Neural crest cell (in vitro differentiated cells): ENCODE measurements around the gene RHEBL1. TPM values are rescaled to one million over a fixed set of nuclear protein-coding genes. Genes with fewer than 3 reads are reported as not detected.

Source experiments
- DNase-seq: peaks from one replicate; pipeline ENCODE4 v3.0.0; 2021; ENCODE audit warnings: low read depth, mixed read lengths, low spot score
- H3K27ac Mint-ChIP-seq: one replicate; pipeline ENCODE4 v1.8.0; 2021; ENCODE audit warnings: mild to moderate bottlenecking, mixed read lengths; ENCODE audit not compliant: unreplicated experiment
- H3K27me3 Mint-ChIP-seq: 2 replicates; pipeline ENCODE4 v1.8.0; 2021; ENCODE audit warnings: low read depth, mild to moderate bottlenecking, mixed read lengths
- H3K36me3 Mint-ChIP-seq: 2 replicates; pipeline ENCODE4 v1.8.0; 2021; ENCODE audit warnings: low read depth, mild to moderate bottlenecking, mixed read lengths
- H3K4me1 Mint-ChIP-seq: 2 replicates; pipeline ENCODE4 v1.8.0; 2021; ENCODE audit warnings: mixed read lengths
- H3K4me3 Mint-ChIP-seq: one replicate; pipeline ENCODE4 v1.8.0; 2021; ENCODE audit warnings: mild to moderate bottlenecking, mixed read lengths
- H3K9me3 Mint-ChIP-seq: 2 replicates; pipeline ENCODE4 v1.8.0; 2021; ENCODE audit warnings: mixed read lengths
- CTCF ChIP-seq: fragments of 200-600 bp; sonication (generic); conservative IDR thresholded peaks from 2 replicates; pipeline ENCODE4 v1.5.0; 2021; ENCODE audit warnings: antibody characterized with exemption, mild to moderate bottlenecking
- total RNA-seq: library from RNA; stranded (reverse); gene quantifications from 2 replicates; pipeline ENCODE4 v1.2.1, GENCODE V29; 2021

Gene RHEBL1
- total RNA-seq, 1 donor from 2014 or later = 2.1 TPM

DNA sequence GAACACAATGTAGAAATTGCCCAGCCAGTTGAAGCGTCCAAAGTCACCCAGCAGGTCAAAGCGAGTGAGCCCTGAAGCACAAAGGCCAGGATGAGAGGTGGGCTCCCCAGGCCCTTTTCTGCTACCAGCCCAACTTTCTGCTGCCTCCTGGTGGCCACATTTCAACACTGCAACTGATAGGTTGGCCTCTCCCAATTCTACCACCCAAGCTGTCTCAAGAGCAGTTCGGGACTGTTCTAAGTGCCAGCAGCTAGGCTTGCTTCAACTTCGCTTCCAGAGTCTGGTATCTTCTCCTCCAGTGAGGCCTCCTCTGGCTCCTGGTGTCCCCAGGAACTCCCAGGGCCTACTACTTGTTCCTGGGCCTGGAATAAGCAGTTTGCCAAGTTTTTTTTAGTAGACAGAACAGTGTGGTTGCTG lies 28.3 kb upstream of the RHEBL1 start:
- H3K4me3 Mint-ChIP-seq = peak overlapping the region; percentile 67
- H3K4me1 Mint-ChIP-seq = peaks cover 24% of the 10 kb centered on the region
- H3K27me3 Mint-ChIP-seq = peaks cover 27% of the 10 kb centered on the region
- H3K36me3 Mint-ChIP-seq = peaks cover 5% of the 10 kb centered on the region
- peak; percentile 78 for TF ChIP-seq CTCF
- no peak overlapping the region for H3K27ac Mint-ChIP-seq
- DNase-seq = peak; percentile 78
- H3K9me3 Mint-ChIP-seq = no peaks in the 10 kb centered on the region

GRCh38 chr12:49097381-49097780 lies 27.6 kb upstream of the RHEBL1 start:
- H3K4me3 Mint-ChIP-seq = peak overlapping the region; percentile 67
- peaks cover 31% of the 10 kb centered on the region for H3K4me1 Mint-ChIP-seq
- H3K27ac Mint-ChIP-seq = no peak overlapping the region
- peaks cover 30% of the 10 kb centered on the region for H3K27me3 Mint-ChIP-seq
- H3K9me3 Mint-ChIP-seq = no peaks in the 10 kb centered on the region
- H3K36me3 Mint-ChIP-seq = peaks cover 5% of the 10 kb centered on the region
- DNase-seq = no peak
- TF ChIP-seq CTCF = no peak

DNA sequence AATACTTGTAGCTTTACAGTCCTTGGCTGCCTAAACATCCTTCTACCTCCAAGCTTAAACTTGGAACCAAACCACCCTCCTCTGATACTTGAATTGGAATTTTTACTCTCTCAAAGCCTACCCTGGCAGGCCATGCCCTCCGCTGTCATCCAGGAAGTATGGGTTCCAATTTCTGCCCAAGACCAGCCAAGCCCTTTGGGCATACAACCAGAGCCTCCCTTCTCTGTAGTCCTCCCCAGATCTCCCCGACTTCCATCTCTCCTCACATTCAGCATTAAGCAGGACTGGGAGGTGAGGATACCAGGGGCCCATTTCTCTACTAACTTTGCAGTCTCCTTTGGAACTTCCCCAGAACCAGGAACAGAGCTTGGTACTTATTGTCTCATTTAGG lies 25.2 kb upstream of the RHEBL1 start:
- no peak for TF ChIP-seq CTCF
- Mint-ChIP-seq H3K9me3 (no peaks in the 10 kb centered on the region), H3K27ac (no peak overlapping the region), H3K36me3 (peaks cover 3% of the 10 kb centered on the region), H3K4me3 (peak overlapping the region; percentile 72), H3K27me3 (peaks cover 53% of the 10 kb centered on the region), H3K4me1 (peaks cover 51% of the 10 kb centered on the region)
- no peak for DNase-seq

GRCh38 chr12:49094160-49094974 lies 24.6 kb upstream of the RHEBL1 start, which contains the start of gene DHH:
Gene DHH (minus strand): TSS chr12:49094801. CDS start chr12:49094512, 289 bp downstream.
- peak; percentile 30 for DNase-seq
- H3K9me3 Mint-ChIP-seq = no peaks in the 10 kb centered on the region
- H3K36me3 Mint-ChIP-seq = peaks cover 3% of the 10 kb centered on the region
- H3K27ac Mint-ChIP-seq = no peak within 1 kb of the TSS
- peaks cover 58% of the 10 kb centered on the region for H3K27me3 Mint-ChIP-seq
- peaks cover 51% of the 10 kb centered on the region for H3K4me1 Mint-ChIP-seq
- TF ChIP-seq CTCF = no peak
- H3K4me3 Mint-ChIP-seq = peak within 1 kb of the TSS; percentile 89

- TF ChIP-seq CTCF = no peak
- Mint-ChIP-seq H3K9me3 (no peaks in the 10 kb centered on the region), H3K27me3 (peaks cover 64% of the 10 kb centered on the region), H3K27ac (no peak overlapping the region), H3K36me3 (peaks cover 3% of the 10 kb centered on the region), H3K4me3 (peak overlapping the region; percentile 89), H3K4me1 (peaks cover 52% of the 10 kb centered on the region)
- DNase-seq = peak; percentile 20
Measured at GRCh38 chr12:49093792-49094159, 24.0 kb upstream of the RHEBL1 start.
